Thyroid gland (tissue), 4 donors: ENCODE measurements around the gene ARHGAP45.
"Not testable (repeated sequence)": the region's sequence is repeated elsewhere in the genome, so short reads cannot be mapped to it uniquely, and the experiment has no call there.

Experiments used
- CTCF ChIP-seq, 6 experiments: fragments of 200-600 bp in 3 of 6; fragments of 450-650 bp in 3 of 6; sonication (generic) in 3 of 6; IDR thresholded peaks; one replicate each; pipeline ENCODE4 v1.5.1; 2016 to 2019; ENCODE audit warnings: antibody characterized with exemption in 6 of 6, mild to moderate bottlenecking in 2 of 6, inconsistent platforms in 1 of 6, moderate library complexity in 1 of 6
- POLR2A ChIP-seq, 2 donors: fragments of 450-650 bp; IDR thresholded peaks; one replicate each; pipeline ENCODE4 v1.6.1; 2017; ENCODE audit warnings: antibody characterized with exemption in 2 of 2, mild to moderate bottlenecking in 2 of 2, moderate library complexity in 1 of 2

- TF ChIP-seq CTCF, POLR2A (IDR thresholded peaks at IDR 0.05): not testable (repeated sequence)
Observed at GRCh38 chr19:1114728-1115127, 47.8 kb downstream of the ARHGAP45 start.
